ENCODE results near the gene PAN3. TPM values are rescaled to one million over a fixed set of nuclear protein-coding genes. Genes with fewer than 3 reads are reported as not detected.

Gene PAN3
- total RNA-seq, 1 donor from 2014 or later = 34.5 TPM

- TF ChIP-seq CTCF (IDR thresholded peaks at IDR 0.05) = no peak
- intact Hi-C loops (cut with DNase I) = no loop called here
Observed at GRCh38 chr13:28204690-28205443, 66.5 kb downstream of the PAN3 start.

GRCh38 chr13:28218679-28219078, 80.3 kb downstream of the PAN3 start:
- Histone ChIP-seq H3K4me1 (no peaks in the 10 kb centered on the region), H3K27ac (no peak overlapping the region), H3K9me3 (no peaks in the 10 kb centered on the region), H3K4me3 (no peak overlapping the region), H3K36me3 (no peaks in the 10 kb centered on the region), H3K27me3 (no peaks in the 10 kb centered on the region)
- no peak for TF ChIP-seq CTCF (IDR thresholded peaks at IDR 0.05)
- intact Hi-C loops (cut with DNase I) = no loop called here
- DNase-seq (ENCODE audit: low spot score in 2 of 2) = no peak

More at GRCh38 chr13:28204690-28205443, 66.5 kb downstream of the PAN3 start:
- no peak for DNase-seq (ENCODE audit: low spot score in 2 of 2)
- H3K27me3 ChIP-seq = no peaks in the 10 kb centered on the region
- no peak overlapping the region for H3K27ac ChIP-seq
- H3K4me1 ChIP-seq = no peaks in the 10 kb centered on the region
- H3K36me3 ChIP-seq = peaks cover 6 to 18% of the 10 kb centered on the region in 2 donors
- H3K4me3 ChIP-seq = no peak overlapping the region
- H3K9me3 ChIP-seq = no peaks in the 10 kb centered on the region

GRCh38 chr13:28219408-28220099, 81.2 kb downstream of the PAN3 start:
- Histone ChIP-seq H3K36me3 (no peaks in the 10 kb centered on the region), H3K4me3 (no peak overlapping the region), H3K27ac (no peak overlapping the region), H3K27me3 (no peaks in the 10 kb centered on the region), H3K4me1 (no peaks in the 10 kb centered on the region), H3K9me3 (no peaks in the 10 kb centered on the region)
- no peak for TF ChIP-seq CTCF (IDR thresholded peaks at IDR 0.05)
- intact Hi-C loops (cut with DNase I) = no loop called here
- DNase-seq (ENCODE audit: low spot score in 2 of 2) = no peak

GRCh38 chr13:28220166-28220565, 81.8 kb downstream of the PAN3 start:
- no peak overlapping the region for H3K4me3 ChIP-seq
- no peaks in the 10 kb centered on the region for H3K9me3 ChIP-seq
- TF ChIP-seq CTCF (IDR thresholded peaks at IDR 0.05) = no peak
- intact Hi-C loops (cut with DNase I) = no loop called here
- no peaks in the 10 kb centered on the region for H3K4me1 ChIP-seq
- H3K36me3 ChIP-seq = no peaks in the 10 kb centered on the region
- no peak overlapping the region for H3K27ac ChIP-seq
- H3K27me3 ChIP-seq = no peaks in the 10 kb centered on the region
- DNase-seq (ENCODE audit: low spot score in 2 of 2) = no peak

- no peaks in the 10 kb centered on the region for H3K36me3 ChIP-seq
- TF ChIP-seq CTCF (IDR thresholded peaks at IDR 0.05) = no peak
- no peak overlapping the region for H3K4me3 ChIP-seq
- H3K4me1 ChIP-seq = no peaks in the 10 kb centered on the region
- no peaks in the 10 kb centered on the region for H3K9me3 ChIP-seq
- intact Hi-C loops (cut with DNase I) = no loop called here
- DNase-seq (ENCODE audit: low spot score in 2 of 2) = no peak
- H3K27ac ChIP-seq = no peak overlapping the region
- no peaks in the 10 kb centered on the region for H3K27me3 ChIP-seq
Observed at GRCh38 chr13:28229522-28230411, 91.4 kb downstream of the PAN3 start.
